ENCODE measurements around the gene ATG2A. TPM values are rescaled to one million over a fixed set of nuclear protein-coding genes. Genes with fewer than 3 reads are reported as not detected.

ATG2A gene
- total and polyA plus RNA-seq, 2 experiments from 2014 or later = 13.3 to 36.2 TPM

GRCh38 chr11:64883575-64883974 is 33.4 kb downstream of the ATG2A start:
- no peaks in the 10 kb centered on the region for H3K27me3 ChIP-seq
- no peak for DNase-seq (ENCODE audit: low read depth in 1 of 2, low spot score in 1 of 2)
- no peak overlapping the region for H3K4me3 ChIP-seq
- peaks cover 25% of the 10 kb centered on the region for H3K4me1 ChIP-seq (ENCODE audit: low read depth)
- no peak for TF ChIP-seq CTCF (IDR thresholded peaks at IDR 0.05; ENCODE audit: low read depth, low read length)
- no peak overlapping the region for H3K27ac ChIP-seq
- H3K36me3 ChIP-seq = no peaks in the 10 kb centered on the region
- H3K9me3 ChIP-seq (ENCODE audit: low read depth) = no peaks in the 10 kb centered on the region

GRCh38 chr11:64882243-64882642 is 34.8 kb downstream of the ATG2A start:
- H3K9me3 ChIP-seq (ENCODE audit: low read depth) = no peaks in the 10 kb centered on the region
- no peaks in the 10 kb centered on the region for H3K27me3 ChIP-seq
- no peak for DNase-seq (ENCODE audit: low read depth in 1 of 2, low spot score in 1 of 2)
- H3K4me3 ChIP-seq = no peak overlapping the region
- H3K4me1 ChIP-seq (ENCODE audit: low read depth) = peaks cover 16% of the 10 kb centered on the region
- no peak overlapping the region for H3K27ac ChIP-seq
- H3K36me3 ChIP-seq = no peaks in the 10 kb centered on the region
- TF ChIP-seq CTCF (IDR thresholded peaks at IDR 0.05; ENCODE audit: low read depth, low read length) = no peak

- no peaks in the 10 kb centered on the region for H3K36me3 ChIP-seq
- no peak for DNase-seq (ENCODE audit: low read depth in 1 of 2, low spot score in 1 of 2)
- no peaks in the 10 kb centered on the region for H3K27me3 ChIP-seq
- no peak overlapping the region for H3K4me3 ChIP-seq
- no peaks in the 10 kb centered on the region for H3K9me3 ChIP-seq (ENCODE audit: low read depth)
- H3K4me1 ChIP-seq (ENCODE audit: low read depth) = peaks cover 24% of the 10 kb centered on the region
- TF ChIP-seq CTCF (IDR thresholded peaks at IDR 0.05; ENCODE audit: low read depth, low read length) = no peak
- no peak overlapping the region for H3K27ac ChIP-seq
These were observed 35.5 kb downstream of the ATG2A start for GRCh38 chr11:64881476-64881875.

GRCh38 chr11:64880240-64881001 is 36.6 kb downstream of the ATG2A start:
- DNase-seq (ENCODE audit: low read depth in 1 of 2, low spot score in 1 of 2) = no peak
- H3K9me3 ChIP-seq (ENCODE audit: low read depth) = no peaks in the 10 kb centered on the region
- peak overlapping the region; percentile 86 for H3K27ac ChIP-seq
- no peak overlapping the region for H3K4me3 ChIP-seq
- H3K36me3 ChIP-seq = no peaks in the 10 kb centered on the region
- no peaks in the 10 kb centered on the region for H3K27me3 ChIP-seq
- TF ChIP-seq CTCF (IDR thresholded peaks at IDR 0.05; ENCODE audit: low read depth, low read length) = no peak
- H3K4me1 ChIP-seq (ENCODE audit: low read depth) = peaks cover 21% of the 10 kb centered on the region

GRCh38 chr11:64879244-64879900 is 37.6 kb downstream of the ATG2A start:
- no peak for TF ChIP-seq CTCF (IDR thresholded peaks at IDR 0.05; ENCODE audit: low read depth, low read length)
- Histone ChIP-seq H3K36me3 (no peaks in the 10 kb centered on the region), H3K4me3 (peak overlapping the region; percentile 54), H3K27me3 (no peaks in the 10 kb centered on the region), H3K9me3 (ENCODE audit: low read depth) (no peaks in the 10 kb centered on the region), H3K4me1 (ENCODE audit: low read depth) (peaks cover 30% of the 10 kb centered on the region), H3K27ac (peak overlapping the region; percentile 86)
- no peak for DNase-seq (ENCODE audit: low read depth in 1 of 2, low spot score in 1 of 2)

All from cardiac muscle cell (in vitro differentiated cells and primary cell).